Loucy (cell line): ENCODE measurements around the gene APOL4.

ENCODE experiments used
- H2AFZ ChIP-seq: fragments of 200-600 bp; sonication (generic); 2 replicates; pipeline ENCODE4 v1.6.0; 2016; ENCODE audit warnings: antibody characterized with exemption, mild to moderate bottlenecking, low read length, moderate library complexity
- H3F3A ChIP-seq: fragments of 200-600 bp; 2 replicates; pipeline ENCODE4 v1.6.0; 2016; ENCODE audit warnings: antibody characterized with exemption, low read depth, mild to moderate bottlenecking
- H3K27me3 ChIP-seq: fragments of 200-600 bp; sonication (generic); 2 replicates; pipeline ENCODE4 v1.6.1; 2014; ENCODE audit warnings: low read length, mild to moderate bottlenecking; ENCODE audit not compliant: insufficient read depth, poor library complexity, severe bottlenecking
- H3K36me3 ChIP-seq: fragments of 200-600 bp; sonication (generic); 2 replicates; pipeline ENCODE4 v1.6.1; 2016; ENCODE audit warnings: low read length; ENCODE audit not compliant: insufficient read depth
- H3K4me1 ChIP-seq: fragments of 200-600 bp; sonication (generic); 2 replicates; pipeline ENCODE4 v1.5.1; 2014; ENCODE audit warnings: low read length, mild to moderate bottlenecking; ENCODE audit not compliant: insufficient read depth, poor library complexity, severe bottlenecking
- H3K4me2 ChIP-seq: fragments of 200-600 bp; sonication (generic); 2 replicates; pipeline ENCODE4 v1.6.0; 2014; ENCODE audit warnings: antibody characterized with exemption, low read length, low read depth, mild to moderate bottlenecking; ENCODE audit not compliant: poor library complexity, severe bottlenecking
- H3K4me3 ChIP-seq: fragments of 200-600 bp; sonication (generic); 2 replicates; pipeline ENCODE4 v1.5.1; 2014; ENCODE audit warnings: low read length, mild to moderate bottlenecking, mixed read lengths; ENCODE audit not compliant: poor library complexity, severe bottlenecking
- H3K79me2 ChIP-seq: fragments of 200-600 bp; sonication (generic); 2 replicates; pipeline ENCODE4 v1.6.1; 2014; ENCODE audit warnings: low read length; ENCODE audit not compliant: insufficient read depth
- H3K9ac ChIP-seq: fragments of 200-600 bp; sonication (generic); 2 replicates; pipeline ENCODE4 v1.6.0; 2014; ENCODE audit warnings: mild to moderate bottlenecking, low read depth, low read length, moderate library complexity; ENCODE audit not compliant: poor library complexity, severe bottlenecking
- H3K9me2 ChIP-seq: fragments of 200-600 bp; sonication (generic); replicated peaks from 2 replicates; pipeline ENCODE4 v1.6.1; 2016; ENCODE audit warnings: low read depth, low read length, mixed read lengths
- H3K9me3 ChIP-seq: fragments of 200-600 bp; sonication (generic); 2 replicates; pipeline ENCODE4 v1.6.1; 2014; ENCODE audit warnings: mild to moderate bottlenecking, antibody characterized with exemption, low read length, low read depth; ENCODE audit not compliant: insufficient read depth
- H4K20me1 ChIP-seq: fragments of 200-600 bp; sonication (generic); 2 replicates; pipeline ENCODE4 v1.6.0; 2014; ENCODE audit warnings: antibody characterized with exemption, low read length, mild to moderate bottlenecking; ENCODE audit not compliant: insufficient read depth, poor library complexity, severe bottlenecking
- CTCF ChIP-seq: fragments of 200-600 bp; sonication (generic); conservative IDR thresholded peaks from 2 replicates; pipeline ENCODE4 v1.5.1; 2014; ENCODE audit warnings: mild to moderate bottlenecking, antibody characterized with exemption, low read length
- EZH2phosphoT487 ChIP-seq: fragments of 200-600 bp; IDR thresholded peaks from 2 replicates; pipeline ENCODE4 v1.6.1; 2018; ENCODE audit warnings: antibody characterized with exemption, mild to moderate bottlenecking, moderate library complexity, borderline replicate concordance

APOL4 gene

GRCh38 chr22:36197065-36197440, 4.6 kb downstream of the APOL4 start:
- no peak for TF ChIP-seq EZH2phosphoT487
- TF ChIP-seq CTCF: no peak
- peaks cover 20% of the 10 kb centered on the region for H3K4me1 ChIP-seq
- peak overlapping the region; percentile 38; the same call in 1 of the 2 replicates for H2AFZ ChIP-seq
- no peaks in the 10 kb centered on the region for H3K27me3 ChIP-seq
- H3K4me2 ChIP-seq: peak overlapping the region; percentile 67
- no peaks in the 10 kb centered on the region for H3K9me2 ChIP-seq
- no peaks in the 10 kb centered on the region for H4K20me1 ChIP-seq
- no peaks in the 10 kb centered on the region for H3K36me3 ChIP-seq
- no peaks in the 10 kb centered on the region for H3K79me2 ChIP-seq
- H3K4me3 ChIP-seq: peak overlapping the region; percentile 25
- 0 out of 2 replicates have a peak, but pooled peaks cover 4% of the 10 kb centered on the region for H3F3A ChIP-seq
- no peaks in the 10 kb centered on the region for H3K9me3 ChIP-seq
- H3K9ac ChIP-seq: peak overlapping the region; percentile 48

- Histone ChIP-seq H3F3A (0 out of 2 replicates have a peak, but pooled peaks cover 4% of the 10 kb centered on the region), H3K79me2 (no peaks in the 10 kb centered on the region), H3K27me3 (no peaks in the 10 kb centered on the region), H3K9ac (no peak overlapping the region), H3K36me3 (no peaks in the 10 kb centered on the region), H2AFZ (no peak overlapping the region), H3K9me3 (no peaks in the 10 kb centered on the region), H3K9me2 (no peaks in the 10 kb centered on the region), H3K4me3 (no peak overlapping the region), H3K4me2 (peak overlapping the region; percentile 67), H3K4me1 (peaks cover 20% of the 10 kb centered on the region), H4K20me1 (no peaks in the 10 kb centered on the region)
- TF ChIP-seq CTCF: no peak
Measured at GRCh38 chr22:36196254-36197064, 5.2 kb downstream of the APOL4 start.

- Histone ChIP-seq H3F3A (0 out of 2 replicates have a peak, but pooled peaks cover 4% of the 10 kb centered on the region), H3K4me1 (peaks cover 20% of the 10 kb centered on the region), H2AFZ (no peak overlapping the region), H3K79me2 (no peaks in the 10 kb centered on the region), H3K4me3 (no peak overlapping the region), H3K27me3 (no peaks in the 10 kb centered on the region), H3K9me3 (no peaks in the 10 kb centered on the region), H4K20me1 (no peaks in the 10 kb centered on the region), H3K9ac (no peak overlapping the region), H3K4me2 (no peak overlapping the region), H3K36me3 (no peaks in the 10 kb centered on the region), H3K9me2 (no peaks in the 10 kb centered on the region)
- TF ChIP-seq CTCF: peak; percentile 89
- no peak for TF ChIP-seq EZH2phosphoT487
Measured at GRCh38 chr22:36194971-36195370, 6.6 kb downstream of the APOL4 start.
